ENCODE results near the gene MIB2. TPM values are rescaled to one million over a fixed set of nuclear protein-coding genes. Genes with fewer than 3 reads are reported as not detected.
A peak's percentile ranks its signal among the peaks of the same experiment; 100 is the strongest.
"Not testable (repeated sequence)": the region's sequence is repeated elsewhere in the genome, so short reads cannot be mapped to it uniquely, and the experiment has no call there.

MIB2 gene
- total RNA-seq, 2 experiments from 2014 or later, result 31.1 to 36.1 TPM

- H3K4me3 Mint-ChIP-seq, POLR2A ChIA-PET: not testable (repeated sequence)
Measured at GRCh38 chr1:1662830-1663560, 47.7 kb downstream of the MIB2 start.

GRCh38 chr1:1664318-1664717 is 49.0 kb downstream of the MIB2 start:
- H3K27ac Mint-ChIP-seq; H3K36me3 Mint-ChIP-seq; POLR2A ChIA-PET; DNase-seq; intact Hi-C loops (cut with micrococcal nuclease); H3K9me3 Mint-ChIP-seq; H3K4me3 Mint-ChIP-seq; H3K27me3 Mint-ChIP-seq; H3K4me1 Mint-ChIP-seq (ENCODE audit: low read depth): not testable (repeated sequence)
- CTCF ChIA-PET, result interaction anchor here (0.6 kb wide), 1 partner anchor 18 kb away, joined by 3 read pairs; no protein-coding TSS in a partner anchor

More at GRCh38 chr1:1662830-1663560, 47.7 kb downstream of the MIB2 start:
- DNase-seq; H3K9me3 Mint-ChIP-seq; H3K4me1 Mint-ChIP-seq (ENCODE audit: low read depth); CTCF ChIA-PET; H3K27ac Mint-ChIP-seq; H3K27me3 Mint-ChIP-seq; H3K36me3 Mint-ChIP-seq; intact Hi-C loops (cut with micrococcal nuclease): not testable (repeated sequence)

GRCh38 chr1:1664941-1665814 is 49.9 kb downstream of the MIB2 start:
- H3K36me3 Mint-ChIP-seq, result peaks cover 9% of the 10 kb centered on the region
- POLR2A ChIA-PET, result no interaction called here
- H3K4me3 Mint-ChIP-seq, result no peak overlapping the region
- no peaks in the 10 kb centered on the region for H3K4me1 Mint-ChIP-seq (ENCODE audit: low read depth)
- CTCF ChIA-PET, result interaction anchor here (0.5 to 0.8 kb wide), 3 partner anchors 12 to 269 kb away, joined by 3 to 6 read pairs (median 4); no protein-coding TSS in a partner anchor
- no peak overlapping the region for H3K27ac Mint-ChIP-seq
- no peak for DNase-seq
- no peaks in the 10 kb centered on the region for H3K9me3 Mint-ChIP-seq
- H3K27me3 Mint-ChIP-seq, result no peaks in the 10 kb centered on the region
- intact Hi-C loops (cut with micrococcal nuclease), result no loop called here

- Mint-ChIP-seq H3K27me3 (no peaks in the 10 kb centered on the region), H3K4me1 (ENCODE audit: low read depth) (no peaks in the 10 kb centered on the region), H3K9me3 (no peaks in the 10 kb centered on the region), H3K4me3 (no peak overlapping the region), H3K36me3 (peaks cover 9% of the 10 kb centered on the region), H3K27ac (no peak overlapping the region)
- intact Hi-C loops (cut with micrococcal nuclease), result no loop called here
- peak; percentile 46 for DNase-seq
- ChIA-PET CTCF (interaction anchor here (0.5 to 1.0 kb wide), 3 partner anchors 12 to 270 kb away, joined by 3 to 6 read pairs (median 4); no protein-coding TSS in a partner anchor), POLR2A (no interaction called here)
Measured at GRCh38 chr1:1665815-1666251, 50.5 kb downstream of the MIB2 start.

GRCh38 chr1:1666526-1666925 is 51.2 kb downstream of the MIB2 start:
- Mint-ChIP-seq H3K4me1 (ENCODE audit: low read depth) (no peaks in the 10 kb centered on the region), H3K36me3 (peaks cover 9% of the 10 kb centered on the region), H3K27me3 (no peaks in the 10 kb centered on the region), H3K27ac (no peak overlapping the region), H3K9me3 (no peaks in the 10 kb centered on the region), H3K4me3 (no peak overlapping the region)
- intact Hi-C loops (cut with micrococcal nuclease), result no loop called here
- ChIA-PET POLR2A (no interaction called here), CTCF (interaction anchor here (1.0 kb wide), 1 partner anchor 11 kb away, joined by 3 read pairs; no protein-coding TSS in a partner anchor)
- DNase-seq, result no peak

GRCh38 chr1:1669468-1670440 is 54.5 kb downstream of the MIB2 start:
- H3K4me3 Mint-ChIP-seq, result no peak overlapping the region
- no peak overlapping the region for H3K27ac Mint-ChIP-seq
- CTCF ChIA-PET, result interaction anchor here (0.9 kb wide), 1 partner anchor 10 kb away, joined by 3 read pairs; no protein-coding TSS in a partner anchor
- peaks cover 9% of the 10 kb centered on the region for H3K36me3 Mint-ChIP-seq
- no peaks in the 10 kb centered on the region for H3K9me3 Mint-ChIP-seq
- H3K4me1 Mint-ChIP-seq (ENCODE audit: low read depth), result no peaks in the 10 kb centered on the region
- DNase-seq, result no peak
- POLR2A ChIA-PET, result no interaction called here
- H3K27me3 Mint-ChIP-seq, result no peaks in the 10 kb centered on the region
- intact Hi-C loops (cut with micrococcal nuclease), result no loop called here

- H3K27ac Mint-ChIP-seq, result no peak overlapping the region
- peaks cover 9% of the 10 kb centered on the region for H3K36me3 Mint-ChIP-seq
Measured at GRCh38 chr1:1670866-1671265, 55.6 kb downstream of the MIB2 start.

GRCh38 chr1:1671365-1672119 is 56.2 kb downstream of the MIB2 start:
- CTCF ChIA-PET, result no interaction called here
- no peaks in the 10 kb centered on the region for H3K4me1 Mint-ChIP-seq (ENCODE audit: low read depth)

More at GRCh38 chr1:1670866-1671265, 55.6 kb downstream of the MIB2 start:
- Mint-ChIP-seq H3K4me3 (no peak overlapping the region), H3K4me1 (ENCODE audit: low read depth) (no peaks in the 10 kb centered on the region), H3K9me3 (no peaks in the 10 kb centered on the region), H3K27me3 (no peaks in the 10 kb centered on the region)
- ChIA-PET CTCF (no interaction called here), POLR2A (no interaction called here)
- DNase-seq, result no peak
- intact Hi-C loops (cut with micrococcal nuclease), result no loop called here

GRCh38 chr1:1672181-1672965 is 57.1 kb downstream of the MIB2 start:
- ChIA-PET POLR2A (no interaction called here), CTCF (no interaction called here)
- Mint-ChIP-seq H3K27ac (no peak overlapping the region), H3K4me1 (ENCODE audit: low read depth) (peaks cover 3% of the 10 kb centered on the region), H3K36me3 (peaks cover 9% of the 10 kb centered on the region), H3K4me3 (no peak overlapping the region), H3K27me3 (no peaks in the 10 kb centered on the region), H3K9me3 (no peaks in the 10 kb centered on the region)
- intact Hi-C loops (cut with micrococcal nuclease), result no loop called here
- DNase-seq, result no peak

More at GRCh38 chr1:1671365-1672119, 56.2 kb downstream of the MIB2 start:
- intact Hi-C loops (cut with micrococcal nuclease), result no loop called here
- DNase-seq, result no peak
- Mint-ChIP-seq H3K27me3 (no peaks in the 10 kb centered on the region), H3K4me3 (no peak overlapping the region), H3K9me3 (no peaks in the 10 kb centered on the region), H3K27ac (no peak overlapping the region), H3K36me3 (peaks cover 9% of the 10 kb centered on the region)
- POLR2A ChIA-PET, result no interaction called here

GRCh38 chr1:1674806-1675205 is 59.5 kb downstream of the MIB2 start:
- CTCF ChIA-PET; H3K4me3 Mint-ChIP-seq; POLR2A ChIA-PET; H3K9me3 Mint-ChIP-seq; intact Hi-C loops (cut with micrococcal nuclease); H3K27ac Mint-ChIP-seq; H3K27me3 Mint-ChIP-seq; DNase-seq: not testable (repeated sequence)
- H3K4me1 Mint-ChIP-seq (ENCODE audit: low read depth), result peaks cover 21% of the 10 kb centered on the region
- H3K36me3 Mint-ChIP-seq, result peaks cover 11% of the 10 kb centered on the region

- peaks cover 21% of the 10 kb centered on the region for H3K4me1 Mint-ChIP-seq (ENCODE audit: low read depth)
- H3K27ac Mint-ChIP-seq; CTCF ChIA-PET; H3K36me3 Mint-ChIP-seq; H3K9me3 Mint-ChIP-seq; DNase-seq; H3K4me3 Mint-ChIP-seq; intact Hi-C loops (cut with micrococcal nuclease); H3K27me3 Mint-ChIP-seq; POLR2A ChIA-PET: not testable (repeated sequence)
Measured at GRCh38 chr1:1675218-1675617, 59.9 kb downstream of the MIB2 start.

Measured in activated CD4-positive, alpha-beta memory T cell treated with anti-CD3 and anti-CD28 coated beads for 36 hours (primary cell).